GM12873 (cell line): ENCODE results near the gene NIT2.

Experiments
- TF ChIP-seq, protein P1 (sequence below): IDR thresholded peaks from 2 replicates; pipeline ENCODE4 v1.5.1; 2012; ENCODE audit warnings: low read depth, mild to moderate bottlenecking, moderate library complexity, low read length, control low read depth; ENCODE audit not compliant: insufficient read depth; ENCODE audit errors: missing control alignments

NIT2 gene

GRCh38 chr3:100407164-100407563, 72.6 kb downstream of the NIT2 start:
- TF ChIP-seq, protein P1, sequence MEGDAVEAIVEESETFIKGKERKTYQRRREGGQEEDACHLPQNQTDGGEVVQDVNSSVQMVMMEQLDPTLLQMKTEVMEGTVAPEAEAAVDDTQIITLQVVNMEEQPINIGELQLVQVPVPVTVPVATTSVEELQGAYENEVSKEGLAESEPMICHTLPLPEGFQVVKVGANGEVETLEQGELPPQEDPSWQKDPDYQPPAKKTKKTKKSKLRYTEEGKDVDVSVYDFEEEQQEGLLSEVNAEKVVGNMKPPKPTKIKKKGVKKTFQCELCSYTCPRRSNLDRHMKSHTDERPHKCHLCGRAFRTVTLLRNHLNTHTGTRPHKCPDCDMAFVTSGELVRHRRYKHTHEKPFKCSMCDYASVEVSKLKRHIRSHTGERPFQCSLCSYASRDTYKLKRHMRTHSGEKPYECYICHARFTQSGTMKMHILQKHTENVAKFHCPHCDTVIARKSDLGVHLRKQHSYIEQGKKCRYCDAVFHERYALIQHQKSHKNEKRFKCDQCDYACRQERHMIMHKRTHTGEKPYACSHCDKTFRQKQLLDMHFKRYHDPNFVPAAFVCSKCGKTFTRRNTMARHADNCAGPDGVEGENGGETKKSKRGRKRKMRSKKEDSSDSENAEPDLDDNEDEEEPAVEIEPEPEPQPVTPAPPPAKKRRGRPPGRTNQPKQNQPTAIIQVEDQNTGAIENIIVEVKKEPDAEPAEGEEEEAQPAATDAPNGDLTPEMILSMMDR, result no peak

GRCh38 chr3:100407977-100408532, 73.5 kb downstream of the NIT2 start:
- TF ChIP-seq, protein P1, result no peak
